ENCODE results near the gene MALSU1. TPM values are rescaled to one million over a fixed set of nuclear protein-coding genes. Genes with fewer than 3 reads are reported as not detected.

MALSU1 gene
- polyA plus RNA-seq, 1 donor from 2014 or later = 68.1 TPM

DNA sequence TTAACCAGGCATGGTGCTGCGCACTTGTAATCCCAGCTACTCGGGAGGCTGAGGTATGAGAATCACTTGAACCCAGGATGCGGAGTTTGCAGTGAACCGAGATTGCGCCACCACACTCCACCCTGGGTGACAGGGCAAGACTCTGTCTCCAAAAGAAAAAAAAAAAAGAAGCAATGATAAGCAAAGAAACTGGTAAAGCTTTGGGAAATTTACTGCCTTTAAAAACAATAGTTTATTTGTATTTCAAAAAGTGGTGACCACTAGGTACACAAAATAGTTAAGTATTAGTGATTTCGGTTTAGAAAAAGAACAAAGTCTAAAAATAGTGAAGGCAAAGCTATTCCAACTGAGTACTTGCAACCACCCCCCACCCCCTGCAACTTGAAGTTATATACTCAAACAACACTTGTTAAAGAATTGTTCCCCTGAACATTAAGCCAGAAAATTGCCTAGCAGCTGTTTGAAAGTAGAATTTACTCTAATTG lies 37.7 kb downstream of the MALSU1 start:
- H3K4me3 Mint-ChIP-seq = no peak overlapping the region
- H3K27ac Mint-ChIP-seq = no peak overlapping the region
- peaks cover 2% of the 10 kb centered on the region for H3K27me3 Mint-ChIP-seq
- no peaks in the 10 kb centered on the region for H3K4me1 Mint-ChIP-seq
- H3K9me3 Mint-ChIP-seq = peaks cover 0 to 2% (median 0%) of the 10 kb centered on the region in 3 donors
- no peaks in the 10 kb centered on the region for H3K36me3 Mint-ChIP-seq

DNA sequence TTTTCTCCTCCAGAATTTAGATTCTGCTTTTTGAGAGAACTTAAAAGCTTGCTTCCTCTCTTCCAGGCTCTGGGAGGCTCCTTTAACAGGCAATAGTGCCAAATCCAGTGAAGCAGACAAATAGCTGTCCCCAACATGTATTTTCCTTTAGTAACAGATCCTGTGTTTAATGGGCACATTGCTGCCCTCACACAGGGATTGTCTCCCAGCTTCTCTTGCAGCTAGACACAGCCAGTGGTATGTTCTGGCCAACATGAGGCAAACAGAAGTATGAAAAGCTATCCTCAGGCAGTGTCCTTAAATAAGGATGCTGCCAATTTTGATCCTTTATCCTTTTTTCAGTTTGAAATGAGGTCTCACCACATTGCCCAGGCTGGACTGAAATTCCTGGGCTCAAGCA lies 38.2 kb downstream of the MALSU1 start:
- no peaks in the 10 kb centered on the region for H3K4me1 Mint-ChIP-seq
- H3K27me3 Mint-ChIP-seq = peaks cover 2% of the 10 kb centered on the region
- H3K36me3 Mint-ChIP-seq = no peaks in the 10 kb centered on the region
- no peak overlapping the region for H3K27ac Mint-ChIP-seq
- peaks cover 0 to 2% (median 0%) of the 10 kb centered on the region in 3 donors for H3K9me3 Mint-ChIP-seq
- no peak overlapping the region for H3K4me3 Mint-ChIP-seq

DNA sequence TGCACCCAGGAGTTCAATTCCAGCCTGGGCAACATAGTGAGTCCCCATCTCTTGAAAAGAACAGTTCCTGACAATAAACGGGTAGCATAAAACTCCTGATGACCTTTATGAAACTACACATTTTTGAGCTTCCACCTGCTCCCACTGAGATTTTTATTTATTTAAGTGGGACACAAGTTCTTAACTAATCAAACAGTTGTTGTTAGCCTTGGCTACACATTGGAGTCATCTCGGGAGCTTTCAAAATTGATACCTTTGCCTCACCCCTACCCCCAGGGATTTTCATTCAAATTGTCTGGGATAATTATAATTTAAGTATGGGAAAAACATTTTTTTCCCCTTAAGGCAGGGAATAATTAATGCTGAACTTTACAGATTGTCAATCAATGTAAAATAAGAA lies 39.3 kb downstream of the MALSU1 start:
- Mint-ChIP-seq H3K4me3 (no peak overlapping the region), H3K27ac (no peak overlapping the region), H3K36me3 (no peaks in the 10 kb centered on the region), H3K4me1 (no peaks in the 10 kb centered on the region), H3K9me3 (peaks cover 0 to 2% (median 0%) of the 10 kb centered on the region in 3 donors), H3K27me3 (peaks cover 2% of the 10 kb centered on the region)

DNA sequence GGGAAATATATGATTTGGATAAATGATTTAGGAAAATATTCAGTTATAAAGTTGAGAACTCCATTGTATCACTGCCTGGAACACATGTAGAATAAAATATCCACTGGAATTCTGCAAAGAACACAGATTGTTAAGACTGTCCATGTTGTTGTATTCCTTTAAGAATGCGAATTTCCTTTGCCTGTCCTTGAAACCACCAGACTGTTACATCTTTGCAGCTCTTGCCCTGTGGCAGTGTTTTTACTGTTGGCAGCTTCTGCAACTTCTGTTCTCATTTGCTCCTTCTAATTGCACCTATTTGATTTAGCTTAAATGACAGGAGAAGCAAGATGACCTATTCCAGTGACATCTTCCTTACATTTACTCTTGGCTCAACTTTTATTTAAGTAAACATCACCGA lies 39.7 kb downstream of the MALSU1 start:
- Mint-ChIP-seq H3K4me3 (no peak overlapping the region), H3K4me1 (no peaks in the 10 kb centered on the region), H3K9me3 (peaks cover 0 to 2% (median 0%) of the 10 kb centered on the region in 3 donors), H3K27ac (no peak overlapping the region), H3K27me3 (peaks cover 2% of the 10 kb centered on the region), H3K36me3 (no peaks in the 10 kb centered on the region)

DNA sequence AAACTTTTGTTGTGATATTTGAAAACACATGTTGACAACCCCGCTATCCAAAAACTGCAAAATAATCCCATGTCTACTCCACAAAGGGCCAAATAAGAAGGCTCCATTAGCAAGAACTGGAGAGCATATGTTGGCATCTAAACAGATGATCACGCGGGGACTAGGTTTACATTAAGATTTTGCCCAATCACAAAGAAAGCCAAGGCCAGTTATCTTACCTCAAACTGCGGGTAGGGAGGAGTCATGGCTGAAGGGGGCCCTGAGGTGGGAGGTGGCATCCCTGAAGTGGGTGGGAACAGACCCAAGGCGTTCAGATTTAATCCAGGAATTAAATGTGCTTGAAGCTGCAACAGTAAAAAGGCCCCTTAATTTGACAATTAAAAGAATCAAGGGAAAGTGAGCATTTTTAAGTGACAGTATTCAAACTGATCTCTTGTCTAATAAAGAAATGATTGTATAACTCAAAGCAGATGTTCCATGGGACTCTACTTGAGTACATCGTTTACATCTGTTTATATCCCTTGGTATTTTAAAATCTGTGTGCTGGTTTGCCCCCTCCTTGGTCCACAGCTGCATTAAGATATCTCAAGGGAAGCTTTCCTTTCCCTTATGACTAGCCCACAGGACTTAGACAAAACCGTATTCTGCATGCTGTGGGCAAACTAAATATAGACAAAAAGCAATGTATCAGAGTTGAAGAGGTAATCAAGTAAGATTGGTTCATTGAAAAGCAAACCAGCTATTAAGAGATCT lies 42.9 kb downstream of the MALSU1 start:
- peaks cover 0 to 2% (median 0%) of the 10 kb centered on the region in 3 donors for H3K9me3 Mint-ChIP-seq
- peaks cover 10 to 13% (median 13%) of the 10 kb centered on the region in 3 donors for H3K4me1 Mint-ChIP-seq
- peaks cover 2% of the 10 kb centered on the region for H3K27me3 Mint-ChIP-seq
- H3K27ac Mint-ChIP-seq = no peak overlapping the region
- H3K4me3 Mint-ChIP-seq = no peak overlapping the region
- peaks cover 2% of the 10 kb centered on the region for H3K36me3 Mint-ChIP-seq

DNA sequence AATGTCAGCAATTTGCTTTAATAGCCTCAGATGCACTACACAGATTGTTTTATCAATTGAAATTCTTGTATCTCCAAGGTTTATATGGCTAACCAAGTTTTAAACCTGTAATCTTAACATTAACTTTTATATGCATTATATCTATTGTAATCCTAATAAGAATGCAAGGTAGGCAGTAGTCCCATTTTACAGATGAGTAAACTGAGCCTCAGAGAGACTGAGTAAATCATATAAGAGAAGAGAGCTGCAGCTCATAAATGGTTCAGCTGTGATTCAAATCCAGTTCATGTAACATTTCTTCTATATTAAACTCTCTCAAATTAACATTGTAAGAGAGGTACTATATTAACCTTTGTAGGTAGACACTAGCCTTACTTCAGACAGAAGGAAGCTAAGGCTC lies 44.0 kb downstream of the MALSU1 start:
- peaks cover 10 to 17% (median 14%) of the 10 kb centered on the region in 3 donors for H3K4me1 Mint-ChIP-seq
- peaks cover 2% of the 10 kb centered on the region for H3K36me3 Mint-ChIP-seq
- H3K4me3 Mint-ChIP-seq = no peak overlapping the region
- H3K27me3 Mint-ChIP-seq = no peaks in the 10 kb centered on the region
- H3K9me3 Mint-ChIP-seq = no peaks in the 10 kb centered on the region
- no peak overlapping the region for H3K27ac Mint-ChIP-seq

DNA sequence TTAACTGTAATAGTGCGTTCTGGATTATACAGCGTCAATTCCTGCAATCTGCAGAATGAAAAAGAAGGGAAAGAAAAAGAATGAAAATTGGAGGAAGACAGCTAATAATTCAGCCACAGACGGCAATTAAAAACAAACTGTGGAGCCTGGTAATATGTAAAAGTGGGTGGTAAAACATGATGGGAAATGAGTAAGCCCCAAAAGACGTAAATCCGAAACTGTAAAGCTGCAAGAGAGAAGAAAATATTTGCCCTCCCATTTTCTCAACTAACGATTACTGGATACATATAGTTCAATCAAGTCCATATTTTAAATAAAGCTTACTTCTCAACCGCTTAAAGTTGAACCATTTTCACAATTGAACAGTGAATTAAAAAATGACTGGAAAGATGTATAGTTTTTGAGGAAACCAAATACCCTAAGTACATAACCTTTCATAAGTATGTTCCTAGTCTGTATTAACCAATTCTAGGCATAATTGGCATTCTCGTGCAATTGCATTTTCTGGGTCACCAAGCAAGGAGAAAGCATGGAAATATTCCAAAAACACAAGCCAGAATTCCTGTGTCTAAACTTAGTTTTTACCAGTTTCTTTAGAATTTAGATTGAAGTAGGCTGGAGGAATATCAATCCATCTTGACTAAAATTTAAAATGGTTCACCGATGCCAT lies 44.8 kb downstream of the MALSU1 start:
- Mint-ChIP-seq H3K27ac (no peak overlapping the region), H3K9me3 (no peaks in the 10 kb centered on the region), H3K4me3 (peak overlapping the region in 1 of 4 donors; percentile 1), H3K27me3 (no peaks in the 10 kb centered on the region), H3K36me3 (peaks cover 2% of the 10 kb centered on the region), H3K4me1 (peaks cover 10 to 17% (median 14%) of the 10 kb centered on the region in 3 donors)

DNA sequence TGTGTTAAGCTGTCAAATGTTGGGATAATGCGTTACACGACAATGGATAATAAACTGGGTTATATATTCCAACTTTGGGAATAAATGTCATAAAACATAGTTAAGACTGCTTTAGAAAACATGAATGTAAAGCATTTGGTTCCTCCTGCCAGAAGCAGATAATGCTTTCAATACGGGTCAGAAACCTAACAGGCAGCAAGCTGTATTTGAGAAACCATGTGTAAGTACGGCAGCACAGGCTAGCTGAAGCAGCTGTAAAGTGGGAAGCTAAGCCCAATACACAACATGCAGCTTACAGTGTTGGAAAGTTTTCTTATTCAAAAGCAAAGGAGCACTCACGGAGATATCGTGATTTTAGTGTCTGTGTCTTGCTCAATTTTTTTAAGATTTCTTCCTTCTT lies 46.5 kb downstream of the MALSU1 start:
- Mint-ChIP-seq H3K36me3 (peaks cover 2% of the 10 kb centered on the region), H3K27ac (peak overlapping the region in 2 of 3 donors; percentile 73 to 88), H3K9me3 (no peaks in the 10 kb centered on the region), H3K27me3 (no peaks in the 10 kb centered on the region), H3K4me1 (peaks cover 10 to 17% (median 14%) of the 10 kb centered on the region in 3 donors), H3K4me3 (peak overlapping the region in 3 of 4 donors; percentile 80 to 93 (median 90))

DNA sequence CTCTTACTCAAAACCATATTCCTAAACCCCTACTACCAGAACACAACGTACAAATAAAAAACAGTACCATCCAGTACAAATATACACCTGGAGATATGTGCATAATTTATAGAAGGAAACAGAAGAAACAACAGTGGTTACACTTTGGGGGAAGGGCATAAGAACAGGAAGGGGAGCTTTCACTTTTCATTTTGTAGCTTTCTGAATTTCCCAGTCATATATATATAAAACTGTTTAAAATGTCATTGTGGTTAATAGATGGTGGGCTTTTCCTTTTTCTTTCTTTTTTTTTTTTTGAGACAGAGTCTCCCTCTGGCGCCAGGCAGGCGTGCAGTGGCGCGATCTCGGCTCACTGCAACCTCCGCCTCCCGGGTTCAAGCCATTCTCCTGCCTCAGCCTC lies 47.2 kb downstream of the MALSU1 start:
- H3K36me3 Mint-ChIP-seq = peaks cover 2% of the 10 kb centered on the region
- peak overlapping the region; percentile 80 to 93 (median 85) for H3K4me3 Mint-ChIP-seq
- H3K4me1 Mint-ChIP-seq = peaks cover 10 to 17% (median 14%) of the 10 kb centered on the region in 3 donors
- peak overlapping the region; percentile 47 to 88 (median 73) for H3K27ac Mint-ChIP-seq
- H3K27me3 Mint-ChIP-seq = no peaks in the 10 kb centered on the region
- no peaks in the 10 kb centered on the region for H3K9me3 Mint-ChIP-seq

DNA sequence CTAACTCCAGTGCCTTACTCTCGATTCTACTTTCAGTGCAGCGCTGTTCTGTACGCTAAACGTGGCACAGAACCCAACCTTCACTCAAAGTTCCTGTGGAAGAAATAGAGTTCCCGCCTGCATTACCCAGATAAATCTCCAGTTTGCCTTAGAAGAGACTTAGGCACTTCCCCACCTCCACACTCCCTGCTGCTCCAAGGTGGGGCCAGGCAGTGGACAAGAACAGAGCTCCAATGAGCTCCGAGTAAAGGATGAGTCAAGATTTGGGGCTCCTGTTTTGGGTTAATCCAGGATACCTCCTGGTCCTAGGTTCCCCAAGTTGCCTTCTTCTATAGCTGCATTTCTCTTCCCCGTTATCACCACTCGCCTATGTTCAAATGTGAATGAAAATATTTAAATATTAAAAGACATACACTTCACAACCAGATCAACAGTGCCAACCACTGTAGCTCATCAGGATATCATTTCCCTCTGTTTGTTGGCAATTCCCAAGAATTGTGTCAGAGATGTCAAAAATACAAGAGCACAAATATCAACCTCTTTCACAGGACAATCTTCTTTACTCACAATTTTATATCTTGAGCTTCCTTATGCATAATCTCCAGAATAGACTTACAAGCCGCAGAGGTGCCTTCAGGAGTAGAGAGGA lies 48.0 kb downstream of the MALSU1 start:
- Mint-ChIP-seq H3K4me3 (peak overlapping the region in 3 of 4 donors; percentile 43 to 87 (median 69)), H3K9me3 (no peaks in the 10 kb centered on the region), H3K27ac (peak overlapping the region in 1 of 3 donors; percentile 37), H3K36me3 (peaks cover 2% of the 10 kb centered on the region), H3K4me1 (peaks cover 10 to 18% (median 14%) of the 10 kb centered on the region in 3 donors), H3K27me3 (no peaks in the 10 kb centered on the region)

DNA sequence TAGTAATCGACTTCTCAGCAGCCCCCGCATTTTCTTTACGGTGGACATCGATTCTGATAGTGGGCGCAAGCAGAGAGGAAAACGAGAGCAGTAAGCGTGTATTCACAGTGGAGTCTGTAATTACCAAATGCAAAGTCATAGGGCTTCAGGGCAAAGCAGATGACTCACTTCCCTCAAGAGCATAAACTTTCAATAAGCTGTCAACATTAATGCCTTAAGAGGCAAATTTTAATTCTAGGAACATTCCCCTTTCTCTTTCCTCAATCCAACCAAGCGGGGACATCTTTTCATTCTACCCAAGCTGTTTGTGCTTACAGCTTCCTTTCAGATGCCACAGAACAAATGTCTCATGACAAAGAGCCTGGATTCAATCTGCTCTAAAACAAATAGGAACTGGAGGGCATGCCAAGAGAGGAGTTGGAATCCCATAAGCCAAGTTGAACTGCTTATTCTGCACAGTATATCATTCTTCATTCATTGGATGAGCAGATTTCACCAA lies 48.6 kb downstream of the MALSU1 start:
- no peak overlapping the region for H3K27ac Mint-ChIP-seq
- peaks cover 2% of the 10 kb centered on the region for H3K36me3 Mint-ChIP-seq
- peak overlapping the region in 1 of 4 donors; percentile 43 for H3K4me3 Mint-ChIP-seq
- peaks cover 10 to 18% (median 14%) of the 10 kb centered on the region in 3 donors for H3K4me1 Mint-ChIP-seq
- no peaks in the 10 kb centered on the region for H3K27me3 Mint-ChIP-seq
- H3K9me3 Mint-ChIP-seq = no peaks in the 10 kb centered on the region

DNA sequence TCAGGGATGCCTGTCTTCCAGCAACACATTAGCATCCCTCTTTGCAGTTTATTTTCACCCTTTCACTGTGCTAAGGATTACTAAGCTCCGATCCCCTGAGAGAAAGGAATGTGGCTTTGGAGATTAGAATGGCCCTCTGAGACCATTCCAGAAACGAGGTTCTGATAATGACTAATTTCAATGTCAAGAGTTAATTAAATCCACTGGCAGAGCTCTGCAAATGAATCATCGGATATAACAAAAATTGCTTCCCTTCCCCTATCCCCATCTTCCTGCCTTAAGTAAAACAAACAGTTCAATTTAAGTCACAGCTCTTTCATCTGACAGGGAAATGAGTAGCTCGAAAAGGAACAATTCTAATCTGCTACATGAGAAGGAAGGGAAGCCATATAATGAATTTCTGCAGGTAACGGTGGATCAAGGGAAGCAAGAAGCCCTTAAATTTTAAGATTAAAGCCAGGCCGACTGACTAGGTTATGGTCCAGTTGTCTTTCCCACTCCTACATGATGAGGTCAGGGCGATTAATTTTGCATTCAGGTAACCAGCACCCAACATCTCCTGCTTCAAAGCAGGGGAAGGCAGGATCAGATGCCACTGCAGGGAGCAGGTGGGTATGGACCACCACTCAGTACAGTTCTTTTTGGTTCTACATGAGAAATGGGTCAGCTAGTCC lies 50.5 kb downstream of the MALSU1 start:
- no peaks in the 10 kb centered on the region for H3K9me3 Mint-ChIP-seq
- peaks cover 18 to 21% (median 18%) of the 10 kb centered on the region in 3 donors for H3K4me1 Mint-ChIP-seq
- H3K36me3 Mint-ChIP-seq = peaks cover 2% of the 10 kb centered on the region
- H3K27ac Mint-ChIP-seq = peak overlapping the region in 2 of 3 donors; percentile 21 to 40
- H3K4me3 Mint-ChIP-seq = no peak overlapping the region
- no peaks in the 10 kb centered on the region for H3K27me3 Mint-ChIP-seq

DNA sequence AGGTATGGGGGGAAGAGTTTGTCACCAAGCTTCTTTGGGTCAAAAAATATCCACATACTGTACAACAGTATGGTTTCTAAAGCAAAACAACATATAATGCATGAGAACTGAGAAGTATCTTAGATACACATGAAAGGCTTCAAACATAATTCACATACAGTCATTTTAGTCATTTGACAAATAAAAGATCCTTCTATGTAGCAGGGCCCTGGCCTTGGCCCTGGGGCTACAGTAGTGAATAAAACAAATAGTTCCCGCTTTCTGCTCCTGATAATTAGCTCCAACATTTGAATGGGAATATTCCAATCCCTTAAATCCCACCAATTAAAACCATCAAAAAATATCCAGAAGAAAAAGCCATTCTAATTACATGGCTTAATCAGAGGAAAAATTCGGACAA lies 51.3 kb downstream of the MALSU1 start:
- Mint-ChIP-seq H3K4me1 (peaks cover 16 to 18% (median 18%) of the 10 kb centered on the region in 3 donors), H3K36me3 (peaks cover 2% of the 10 kb centered on the region), H3K9me3 (no peaks in the 10 kb centered on the region), H3K27ac (no peak overlapping the region), H3K4me3 (peak overlapping the region in 1 of 4 donors; percentile 58), H3K27me3 (no peaks in the 10 kb centered on the region)

DNA sequence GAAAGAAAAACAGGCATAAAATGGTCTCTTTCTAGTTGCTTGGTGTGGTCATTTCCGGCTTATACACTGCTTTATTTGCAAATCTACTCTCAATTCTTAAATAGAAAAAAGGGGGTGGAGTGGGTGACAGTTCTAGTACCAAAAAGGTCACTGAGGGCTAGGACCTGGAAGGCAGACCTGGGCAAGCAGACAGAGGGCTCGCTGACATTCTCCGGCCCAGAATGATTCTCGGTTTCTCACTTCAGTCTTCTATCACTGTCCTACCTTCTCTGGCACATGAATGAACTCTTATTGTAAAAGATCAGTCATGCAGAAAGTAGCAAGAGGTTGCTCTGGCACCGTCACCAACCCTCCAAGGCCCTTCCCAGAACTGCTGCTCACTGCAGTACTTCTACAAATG lies 54.0 kb downstream of the MALSU1 start:
- no peaks in the 10 kb centered on the region for H3K27me3 Mint-ChIP-seq
- H3K27ac Mint-ChIP-seq = no peak overlapping the region
- H3K4me3 Mint-ChIP-seq = peak overlapping the region in 1 of 4 donors; percentile 67
- no peaks in the 10 kb centered on the region for H3K36me3 Mint-ChIP-seq
- H3K9me3 Mint-ChIP-seq = no peaks in the 10 kb centered on the region
- peaks cover 1 to 8% (median 6%) of the 10 kb centered on the region in 3 donors for H3K4me1 Mint-ChIP-seq

Data from IgD-negative memory B cell (primary cell).